NB4 (cell line): ENCODE measurements around the gene XXYLT1.
A peak's percentile ranks its signal among the peaks of the same experiment; 100 is the strongest.
"Not testable (repeated sequence)": the region's sequence is repeated elsewhere in the genome, so short reads cannot be mapped to it uniquely, and the experiment has no call there.

Experiments used
- DNase-seq: peaks from one replicate; pipeline ENCODE4 v3.0.0; 2010; ENCODE audit warnings: low read depth
- H3K4me3 ChIP-seq: one replicate; pipeline ENCODE4 v1.5.1; 2011; ENCODE audit warnings: mild to moderate bottlenecking, low read depth, low read length, moderate library complexity
- CTCF ChIP-seq: IDR thresholded peaks from one replicate; pipeline ENCODE4 v1.5.1; 2012; ENCODE audit warnings: low read depth, low read length
- MAX ChIP-seq: IDR thresholded peaks from 2 replicates; pipeline ENCODE4 v1.6.1; 2011; ENCODE audit warnings: low read depth, low read length
- MYC ChIP-seq: IDR thresholded peaks from 2 replicates; pipeline ENCODE4 v1.6.1; 2011; ENCODE audit warnings: low read depth, low read length
- POLR2A ChIP-seq: IDR thresholded peaks from 2 replicates; pipeline ENCODE4 v1.6.1; 2011; ENCODE audit warnings: mild to moderate bottlenecking; ENCODE audit not compliant: insufficient read length; ENCODE audit errors: extremely low read depth

Gene XXYLT1

GRCh38 chr3:195238586-195239118 is 32.3 kb downstream of the XXYLT1 start:
- TF ChIP-seq MAX (0 out of 2 replicates have a peak, but pooled peaks have one; percentile 33), MYC (no peak), CTCF (no peak)
- no peak overlapping the region for H3K4me3 ChIP-seq
- DNase-seq, result no peak

- no peak overlapping the region for H3K4me3 ChIP-seq
- no peak for DNase-seq
- TF ChIP-seq MYC (no peak), POLR2A (no peak), CTCF (no peak), MAX (no peak)
Observed at GRCh38 chr3:195238081-195238571, 32.8 kb downstream of the XXYLT1 start.

- TF ChIP-seq CTCF (no peak), MYC (no peak), POLR2A (no peak), MAX (no peak)
- H3K4me3 ChIP-seq, result no peak overlapping the region
- no peak for DNase-seq
Observed at GRCh38 chr3:195236801-195237570, 34.0 kb downstream of the XXYLT1 start.

- no peak for TF ChIP-seq MYC
- TF ChIP-seq MAX, result no peak
- no peak for TF ChIP-seq POLR2A
- TF ChIP-seq CTCF, result no peak
- H3K4me3 ChIP-seq, result no peak overlapping the region
- no peak for DNase-seq
Observed at GRCh38 chr3:195236076-195236798, 34.7 kb downstream of the XXYLT1 start.

GRCh38 chr3:195230244-195230643 is 40.7 kb downstream of the XXYLT1 start:
- DNase-seq, result no peak
- TF ChIP-seq MYC (no peak), POLR2A (no peak), MAX (no peak), CTCF (no peak)
- H3K4me3 ChIP-seq, result no peak overlapping the region

- DNase-seq, H3K4me3 ChIP-seq: not testable (repeated sequence)
Observed at GRCh38 chr3:195228886-195229285, 42.1 kb downstream of the XXYLT1 start.
